Measurements from ENCODE around the gene KIF24.
"Not testable (repeated sequence)": the region's sequence is repeated elsewhere in the genome, so short reads cannot be mapped to it uniquely, and the experiment has no call there.

The KIF24 gene

DNA sequence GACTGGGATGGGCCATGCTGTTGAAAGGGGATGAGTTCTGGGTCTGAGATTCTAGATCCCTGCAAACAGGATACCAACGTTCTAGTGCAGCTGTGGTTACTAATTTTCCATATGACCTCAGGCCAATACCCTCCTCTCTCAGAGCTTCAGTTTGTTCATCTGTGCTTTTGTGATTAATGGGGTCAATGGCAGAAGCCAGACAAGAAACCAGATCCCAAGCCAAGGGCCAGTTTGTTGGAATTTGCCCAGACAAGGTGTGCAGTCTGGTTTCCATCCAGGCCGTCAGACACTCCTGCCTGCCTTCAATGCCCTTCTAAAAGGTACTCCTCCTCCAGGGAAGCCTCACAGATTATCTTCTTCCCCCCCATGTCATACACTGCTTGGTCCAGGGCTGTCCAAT, 36.2 kb upstream of the KIF24 start:
- no peak for DNase-seq

DNA sequence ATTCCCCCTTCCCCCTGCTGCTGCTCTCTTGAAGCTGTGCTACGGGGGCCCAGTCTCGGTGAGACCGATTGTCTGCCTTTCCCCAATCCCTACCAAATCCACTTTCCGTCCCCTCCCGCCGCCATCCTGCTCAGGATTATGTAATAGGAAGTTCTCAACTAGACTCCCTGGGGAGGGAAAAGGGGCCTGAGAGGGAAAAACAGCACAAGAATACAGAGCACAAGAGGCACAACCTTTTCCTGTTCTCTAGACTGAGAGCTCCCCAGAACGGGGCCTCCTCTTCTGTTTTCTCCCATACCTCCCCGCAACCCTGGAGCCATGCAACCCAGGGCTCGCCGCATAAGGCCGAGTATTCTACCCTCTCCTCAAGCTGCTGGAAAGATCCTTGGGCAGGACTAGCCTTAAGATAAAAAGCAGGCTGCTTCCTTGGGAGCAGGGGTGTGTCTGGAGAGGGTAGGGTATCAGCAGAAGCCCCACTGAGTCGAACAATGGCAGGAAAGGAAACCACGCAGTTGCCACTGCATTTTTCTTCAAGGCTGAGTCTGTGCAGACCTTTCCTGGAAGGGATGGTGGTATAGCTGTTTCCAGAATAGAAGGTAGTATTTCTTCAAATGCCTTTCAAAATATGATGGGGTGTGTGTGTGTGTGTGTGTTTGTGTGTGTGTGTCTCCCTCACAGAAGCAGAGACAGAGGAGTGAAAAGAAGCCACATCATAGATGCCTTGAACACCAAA, 34.7 kb upstream of the KIF24 start:
- no peak for DNase-seq

DNA sequence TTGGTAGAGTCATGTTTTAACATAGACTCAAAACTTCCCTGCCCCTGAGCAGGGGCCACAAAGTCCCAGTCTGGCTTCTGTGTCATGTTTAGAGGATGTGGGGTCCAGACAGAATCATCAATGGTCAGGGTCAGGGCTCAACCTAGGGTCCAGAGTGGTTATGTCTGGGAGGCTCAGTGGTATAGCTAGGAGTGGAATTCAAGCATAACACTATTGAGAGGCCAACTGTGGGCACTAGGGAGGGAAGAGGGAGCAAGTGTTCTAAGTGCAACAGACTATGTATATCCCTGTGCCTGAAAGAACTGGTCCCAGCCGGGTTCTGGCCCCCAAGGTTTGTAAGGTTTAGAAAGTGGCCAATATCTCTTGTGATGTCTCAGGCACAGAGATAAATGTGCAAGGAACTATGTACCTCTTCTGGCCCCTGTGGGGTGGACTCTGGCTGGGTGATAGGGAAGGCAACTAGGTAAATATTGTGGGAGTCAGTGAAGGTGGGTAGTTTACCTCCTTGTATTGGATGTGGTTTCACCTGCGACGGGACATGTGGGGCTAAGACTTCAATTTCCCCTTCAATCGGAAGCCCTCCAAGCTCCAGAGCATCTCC, 33.6 kb upstream of the KIF24 start:
- no peak for DNase-seq

DNA sequence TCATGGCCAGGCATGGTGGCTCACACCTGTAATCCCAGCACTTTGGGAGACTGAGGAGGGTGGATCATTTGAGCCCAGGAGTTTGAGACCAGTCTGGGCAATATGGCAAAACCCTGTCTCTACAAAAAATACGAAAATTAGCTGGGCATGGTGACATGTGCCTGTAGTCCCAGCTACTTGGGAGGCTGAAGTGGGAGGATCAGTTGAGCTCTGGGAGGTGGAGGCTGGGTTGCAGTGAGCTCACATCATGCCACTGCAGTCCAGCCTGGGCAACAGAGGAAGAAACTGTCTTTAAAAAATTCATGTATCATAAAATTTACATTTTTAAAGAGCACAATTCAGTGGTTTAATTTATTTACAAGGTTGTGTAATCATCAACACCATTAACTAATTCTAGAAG, 23.9 kb upstream of the KIF24 start:
- DNase-seq, result not testable (repeated sequence)

DNA sequence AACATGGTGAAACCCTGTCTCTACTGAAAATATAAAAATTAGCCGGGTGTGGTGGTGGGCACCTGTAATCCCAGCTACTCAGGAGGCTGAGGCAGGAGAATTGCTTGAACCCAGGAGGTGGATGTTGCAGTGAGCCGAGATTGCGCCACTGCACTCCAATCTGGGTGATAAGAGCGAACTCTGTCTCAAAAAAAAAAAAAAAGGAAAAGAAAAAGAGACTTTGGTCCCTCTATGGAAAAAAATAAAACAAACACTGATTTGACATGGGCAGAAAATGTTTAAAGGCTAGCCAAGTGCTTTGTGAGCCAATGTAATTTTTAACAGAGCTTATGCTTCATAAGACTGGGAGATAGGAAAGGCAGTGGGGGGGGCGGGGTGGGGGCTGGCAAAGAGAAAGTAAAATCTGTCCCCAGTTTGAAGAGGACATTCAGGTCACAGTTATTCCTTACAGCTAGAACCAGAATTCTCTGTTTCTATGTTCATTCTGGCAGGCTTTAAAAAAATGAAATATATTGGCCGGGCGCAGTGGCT, 23.1 kb upstream of the KIF24 start:
- not testable (repeated sequence) for DNase-seq

DNA sequence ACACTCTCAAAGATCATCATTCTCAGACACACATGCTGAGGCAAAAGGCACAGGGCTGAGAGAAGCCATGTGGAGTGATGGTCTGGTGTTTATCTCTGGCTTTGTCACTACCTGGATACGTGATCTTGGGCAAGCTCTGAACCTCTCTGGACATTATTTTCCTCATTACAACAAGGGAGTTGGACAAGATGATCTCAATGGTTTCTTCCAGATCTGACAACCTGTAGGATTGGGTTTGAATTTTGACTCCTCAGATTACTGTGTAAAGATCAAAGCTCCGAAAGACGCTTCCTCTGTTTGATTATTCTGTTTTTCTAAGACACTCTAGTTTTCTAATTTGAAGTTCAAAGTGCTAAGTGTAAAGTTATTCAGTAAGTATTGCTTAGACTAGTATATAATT, 20.3 kb upstream of the KIF24 start:
- no peak for DNase-seq

DNA sequence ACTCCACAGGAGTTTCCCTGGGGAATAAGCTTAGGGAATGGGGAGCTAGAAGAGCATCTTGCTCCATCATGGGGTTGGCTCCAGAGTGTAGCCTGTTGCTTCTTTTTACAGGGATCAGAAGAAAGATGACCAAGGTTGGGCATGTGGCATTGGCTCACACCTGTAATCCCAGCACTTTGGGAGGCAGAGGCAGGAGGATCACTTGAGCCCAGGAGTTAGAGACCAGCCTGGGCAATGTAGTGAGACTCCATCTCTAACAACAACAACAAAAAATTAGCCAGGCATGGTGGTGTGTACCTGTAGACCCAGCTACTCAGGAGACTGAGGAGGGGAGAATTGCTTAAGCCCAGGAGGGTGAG, 18.7 kb upstream of the KIF24 start:
- no peak for DNase-seq

DNA sequence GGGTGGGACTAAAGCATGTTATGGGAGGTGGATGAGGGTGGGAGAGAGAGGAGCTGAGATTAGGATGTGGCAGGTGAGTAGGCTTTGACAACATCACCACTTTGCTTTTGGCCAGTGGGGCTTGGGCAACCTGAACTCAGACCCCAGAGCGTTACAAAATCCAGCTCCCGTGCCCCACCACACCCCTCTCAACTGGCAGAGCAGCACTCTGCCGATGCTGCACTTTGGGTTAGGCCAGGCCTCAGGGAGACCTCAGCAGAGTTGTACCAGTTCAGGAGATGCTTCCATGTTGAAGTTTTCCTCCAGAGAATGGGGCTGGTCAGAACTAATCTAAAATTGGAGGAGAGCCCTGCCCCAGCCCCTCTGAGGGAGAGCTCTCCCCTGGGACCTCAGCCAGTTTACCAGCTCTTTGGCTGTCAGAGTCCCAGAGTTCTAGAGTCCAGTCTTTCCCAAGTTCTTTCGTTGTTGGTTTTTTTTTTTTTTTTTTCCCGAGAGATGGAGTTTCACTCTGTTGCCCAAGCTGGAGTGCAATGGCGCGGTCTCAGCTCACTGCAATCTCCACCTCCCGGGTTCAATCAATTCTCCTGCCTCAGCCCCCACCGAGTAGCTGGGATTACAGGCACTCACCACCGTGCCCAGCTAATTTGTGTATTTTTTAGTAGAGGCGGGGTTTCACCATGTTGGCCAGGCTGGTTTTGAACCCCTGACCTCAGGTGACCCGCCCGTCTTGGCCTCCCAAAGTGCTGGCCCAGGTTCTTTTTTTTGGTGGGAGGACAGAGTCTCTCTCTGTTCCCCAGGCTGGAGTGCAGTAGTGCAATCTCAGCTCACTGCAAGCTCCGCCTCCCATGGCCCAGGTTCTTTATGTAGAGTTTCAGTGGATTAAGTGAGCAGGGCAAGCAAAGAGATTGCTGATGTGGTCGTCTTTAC, 18.1 kb upstream of the KIF24 start:
- DNase-seq, result no peak

DNA sequence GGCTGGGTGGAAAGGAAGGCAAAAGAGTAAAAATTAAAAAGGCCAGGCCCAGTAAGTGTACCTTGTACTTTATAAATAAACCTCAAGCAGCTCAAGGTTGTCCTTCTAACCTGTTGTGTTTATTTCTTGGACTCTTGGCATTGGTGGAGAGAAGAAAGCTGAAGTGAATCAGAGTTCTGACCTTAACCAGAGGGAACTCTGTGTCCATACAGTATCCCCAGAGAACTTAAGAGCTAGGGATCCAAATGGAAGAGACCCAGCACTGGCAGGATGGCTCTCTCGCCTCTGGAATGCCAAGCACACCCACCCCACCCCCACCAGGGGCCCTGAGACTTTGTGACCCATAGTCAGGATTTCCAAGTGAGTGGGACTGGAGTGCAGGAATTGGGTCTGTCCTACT, 14.5 kb upstream of the KIF24 start:
- no peak for DNase-seq

DNA sequence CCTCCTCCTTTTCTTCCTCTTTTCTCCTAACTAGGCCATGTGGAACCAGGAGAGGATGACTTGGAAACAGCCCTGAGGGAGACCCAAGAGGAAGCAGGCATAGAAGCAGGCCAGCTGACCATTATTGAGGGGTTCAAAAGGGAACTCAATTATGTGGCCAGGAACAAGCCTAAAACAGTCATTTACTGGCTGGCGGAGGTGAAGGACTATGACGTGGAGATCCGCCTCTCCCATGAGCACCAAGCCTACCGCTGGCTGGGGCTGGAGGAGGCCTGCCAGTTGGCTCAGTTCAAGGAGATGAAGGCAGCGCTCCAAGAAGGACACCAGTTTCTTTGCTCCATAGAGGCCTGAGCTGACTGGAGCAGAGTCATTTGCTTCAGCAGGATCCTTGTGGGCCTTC, 14.0 kb upstream of the KIF24 start:
- DNase-seq, result no peak

DNA sequence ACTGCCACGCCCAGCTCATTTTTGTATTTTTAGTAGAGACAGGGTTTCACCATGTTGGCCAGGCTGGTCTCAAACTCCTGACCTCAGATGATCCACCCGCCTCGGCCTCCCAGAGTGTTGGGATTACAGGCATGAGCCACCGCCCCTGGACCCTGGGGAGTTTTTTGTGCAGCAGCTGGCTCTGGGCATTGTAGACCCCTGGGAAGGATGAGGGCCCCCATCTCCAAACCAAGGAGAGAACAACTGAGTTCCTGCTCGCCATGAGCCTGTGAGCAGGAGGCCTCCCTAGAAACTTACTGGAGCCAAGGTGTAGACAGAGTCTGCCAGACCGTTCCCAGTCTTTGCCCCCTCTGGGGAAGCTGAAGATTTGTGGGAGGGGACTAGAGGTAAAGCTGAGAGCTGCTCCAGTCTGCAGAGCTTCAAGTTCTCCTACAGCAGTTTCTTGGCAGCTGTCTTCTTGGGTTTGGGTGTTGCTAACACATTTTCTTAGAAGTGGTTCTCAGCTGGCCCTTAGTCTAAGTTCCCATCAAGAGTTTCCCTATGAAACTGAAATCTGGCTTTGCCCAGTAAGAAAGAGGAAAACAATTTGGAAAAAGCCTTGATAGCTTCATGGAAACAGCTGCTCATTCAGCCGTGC, 12.7 kb upstream of the KIF24 start:
- DNase-seq, result no peak

DNA sequence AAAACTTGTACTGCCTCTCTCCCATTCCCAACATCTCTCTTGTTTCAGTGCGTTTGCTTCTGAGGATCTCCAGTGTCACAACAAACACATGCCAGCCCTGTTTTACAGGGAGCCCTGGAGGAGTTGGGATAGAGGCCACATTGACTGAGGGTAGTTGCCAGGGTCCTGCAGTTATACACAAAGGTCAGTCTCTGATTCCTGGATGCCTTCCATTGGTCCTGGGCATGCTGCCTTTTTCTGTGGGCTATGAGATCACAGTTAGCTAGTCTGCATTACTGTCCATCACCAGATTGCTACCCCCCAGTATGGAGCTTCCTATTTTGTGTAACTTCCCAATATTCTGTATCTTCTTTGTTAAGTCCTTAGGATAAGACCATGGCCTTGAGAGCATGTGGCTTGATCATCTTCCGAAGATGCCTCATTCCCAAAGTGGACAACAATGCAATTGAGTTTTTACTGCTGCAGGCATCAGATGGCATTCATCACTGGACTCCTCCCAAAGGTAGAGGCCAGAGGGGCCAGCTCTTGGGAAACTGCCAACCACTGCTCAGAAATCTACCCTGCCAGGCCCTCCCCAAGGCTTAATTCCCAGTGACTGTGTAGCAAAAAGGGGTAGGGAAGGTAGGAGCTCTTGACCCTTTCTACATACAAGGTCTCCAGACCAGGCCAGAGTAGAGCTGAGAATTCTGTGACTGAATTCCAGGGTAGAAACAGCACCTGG, 9.8 kb upstream of the KIF24 start:
- DNase-seq, result no peak

DNA sequence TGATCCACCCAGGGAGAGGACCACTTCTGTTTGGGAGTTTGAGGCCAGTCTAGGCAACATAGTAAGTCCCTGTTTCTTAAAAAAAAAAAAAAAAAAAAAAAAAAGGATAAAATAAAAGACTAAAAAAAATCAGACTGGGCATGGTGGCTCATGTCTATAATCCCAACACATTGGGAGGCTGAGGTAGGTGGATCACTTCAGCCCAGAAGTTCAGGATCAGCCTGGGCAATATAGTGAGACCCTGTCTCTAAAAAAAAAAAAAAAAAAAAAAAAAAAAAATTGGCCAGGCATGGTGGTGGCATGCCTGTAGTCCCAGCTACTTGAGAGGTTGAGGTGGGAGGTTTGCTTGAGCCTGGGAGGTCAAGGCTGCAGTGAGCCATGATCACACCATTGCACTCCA, 9.0 kb upstream of the KIF24 start:
- DNase-seq, result not testable (repeated sequence)

DNA sequence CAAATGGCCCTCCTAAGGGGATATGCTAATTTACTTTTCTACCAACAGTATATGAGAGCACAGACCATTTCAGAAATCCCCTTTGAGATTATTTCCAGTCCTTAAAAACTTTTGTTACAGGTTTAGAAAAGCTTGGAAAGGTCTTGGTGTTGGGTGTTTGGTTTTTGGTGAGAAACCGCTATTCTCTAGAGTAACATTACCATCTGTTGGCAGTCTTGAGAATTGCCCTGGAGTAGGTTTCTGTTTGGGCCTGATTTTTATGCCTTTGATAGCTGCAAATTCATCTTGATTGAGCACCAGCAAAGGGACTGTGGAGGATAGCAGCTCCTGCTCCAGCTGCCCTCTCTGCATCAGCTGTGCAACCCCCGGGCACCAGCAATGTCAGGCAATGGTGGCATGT, 8.3 kb upstream of the KIF24 start:
- DNase-seq, result no peak

DNA sequence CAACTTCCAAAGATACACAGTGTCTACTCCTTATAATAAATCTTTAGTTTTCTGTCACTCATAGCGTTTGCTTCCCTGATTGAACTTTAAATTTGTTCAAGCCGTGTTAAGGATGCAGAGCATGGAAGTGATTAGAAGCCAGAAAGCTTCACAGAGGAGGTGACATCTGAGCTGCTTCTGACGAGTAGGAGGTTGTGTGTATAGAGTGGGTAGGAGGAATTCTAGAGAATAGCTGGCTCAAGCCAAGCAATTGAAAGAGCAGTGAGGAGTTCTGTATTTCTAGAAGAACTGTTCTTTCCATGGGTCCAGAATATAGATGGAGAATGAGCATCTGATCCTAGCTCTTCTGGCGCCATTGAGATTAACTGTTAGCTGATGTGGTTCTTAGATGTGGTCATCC, 6.3 kb upstream of the KIF24 start:
- DNase-seq, result no peak

DNA sequence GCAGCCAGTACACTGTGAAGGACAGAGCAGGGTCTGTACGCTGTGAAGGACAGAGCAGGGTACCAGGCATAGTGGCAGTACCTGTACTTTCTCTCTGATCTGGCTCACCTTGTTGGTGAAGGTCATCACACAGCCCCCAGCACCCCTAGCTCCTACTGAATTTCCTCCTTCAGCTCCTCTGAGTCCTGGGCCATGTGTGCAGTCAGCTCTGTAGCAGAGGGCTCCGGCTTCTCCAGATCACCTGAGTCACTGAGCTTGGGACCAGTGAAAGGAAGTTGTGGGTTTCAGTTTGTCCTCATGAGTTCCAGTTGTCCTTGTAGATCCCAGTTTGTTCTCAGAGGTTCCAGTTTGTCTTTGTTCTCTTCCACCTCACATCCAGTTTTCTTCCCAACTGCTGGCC, 5.8 kb upstream of the KIF24 start:
- no peak for DNase-seq

DNA sequence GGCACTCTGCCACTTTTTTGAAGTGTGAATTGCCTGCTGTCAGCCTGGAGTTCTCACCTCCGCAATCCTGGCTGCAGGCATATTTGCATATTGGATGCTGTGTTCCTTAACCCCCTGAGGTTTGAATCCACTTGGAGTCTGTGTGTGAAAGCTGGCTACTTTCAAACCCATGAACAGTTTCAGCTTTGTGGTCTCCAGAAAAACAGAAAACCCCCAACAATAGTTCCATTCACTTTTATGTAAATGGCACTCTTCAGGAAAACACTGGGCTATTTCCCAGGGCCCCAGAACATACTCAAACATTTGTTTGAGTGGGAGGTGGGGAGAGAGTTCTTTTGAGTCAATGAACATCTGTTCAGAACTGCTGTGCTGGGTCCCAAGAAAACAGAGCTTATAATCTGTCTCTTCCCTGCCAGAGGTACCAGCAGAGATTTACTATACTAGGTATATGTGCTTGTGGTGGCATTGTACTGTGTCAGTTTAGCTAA, 5.3 kb upstream of the KIF24 start:
- DNase-seq, result no peak

DNA sequence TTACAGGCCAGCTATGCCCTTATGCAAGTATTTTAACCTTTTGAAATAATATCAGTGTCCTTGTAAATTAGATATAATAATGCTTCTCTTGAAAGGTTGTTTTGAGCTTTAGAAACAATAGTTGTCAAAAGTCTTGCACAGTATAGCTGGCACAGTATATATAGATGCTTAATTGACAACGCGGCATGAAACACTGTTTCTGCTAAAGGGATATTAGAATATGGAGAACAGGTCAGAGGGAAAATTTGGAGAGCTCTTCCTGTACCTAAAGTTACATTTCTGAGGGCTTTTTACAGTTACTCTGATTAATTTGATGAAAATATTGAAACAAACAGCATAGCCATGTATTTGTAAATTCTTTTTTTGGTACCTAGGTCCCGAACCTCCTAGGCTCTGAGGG, 4.8 kb upstream of the KIF24 start:
- no peak for DNase-seq

DNA sequence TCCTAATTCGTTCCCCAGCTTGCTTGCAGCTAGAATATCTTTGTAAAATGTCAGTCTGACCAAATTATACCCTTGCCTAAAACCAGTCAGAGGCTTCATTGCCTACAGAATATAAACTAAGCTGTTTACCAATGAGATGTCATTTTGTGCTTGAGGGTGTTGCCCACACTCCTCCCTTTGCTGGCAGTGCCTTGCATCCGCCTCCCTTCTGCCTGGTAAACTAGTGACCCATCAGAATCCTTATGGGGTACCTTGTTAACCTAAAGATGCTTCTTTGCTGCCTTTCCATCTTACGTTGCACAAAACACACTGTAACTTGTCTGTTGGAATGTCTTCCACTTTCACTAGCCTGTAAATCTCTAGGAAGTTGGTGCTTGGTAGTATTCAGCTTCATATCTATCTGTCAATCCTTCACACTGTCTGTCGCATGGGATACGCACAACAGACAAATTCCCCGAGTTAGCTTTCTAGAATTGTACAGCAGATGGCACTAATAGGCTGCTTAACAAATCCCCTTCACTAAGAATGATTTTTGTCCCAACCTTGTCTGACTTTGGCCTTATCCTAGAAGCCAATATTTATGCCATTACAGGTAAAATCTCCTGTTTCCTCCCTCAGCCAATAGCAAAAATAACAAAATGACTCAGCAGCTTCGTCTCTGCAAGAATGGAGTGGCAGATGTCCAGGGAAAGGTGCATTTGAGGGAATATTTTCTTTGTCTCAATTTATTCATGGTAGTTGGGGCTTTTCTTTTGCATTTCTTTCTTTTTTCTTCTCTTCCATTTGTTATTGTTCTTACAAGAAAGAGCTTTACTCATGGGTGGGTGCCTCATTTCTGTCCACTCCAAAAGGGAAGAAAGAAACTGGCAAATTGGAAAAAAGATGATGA, 3.3 kb upstream of the KIF24 start:
- DNase-seq, result no peak

DNA sequence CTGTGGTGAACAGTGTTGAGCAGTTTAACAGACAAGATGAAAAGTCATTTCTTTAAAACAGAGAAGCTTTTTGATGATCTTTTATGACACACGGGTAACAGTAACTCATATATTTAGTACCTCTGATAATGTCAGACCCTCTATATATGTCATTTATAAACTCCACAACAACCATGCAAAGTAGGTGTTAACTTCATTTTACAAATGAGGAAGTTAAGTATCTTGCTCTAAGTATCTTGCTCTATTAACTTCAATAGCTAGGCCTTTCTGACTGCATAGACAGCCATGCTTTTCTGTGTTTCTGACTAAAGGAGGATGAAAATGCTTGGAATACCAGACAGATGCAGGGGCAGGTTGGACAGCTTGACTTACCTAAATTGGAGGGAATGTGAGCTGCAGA, 2.1 kb upstream of the KIF24 start:
- DNase-seq, result no peak

DNA sequence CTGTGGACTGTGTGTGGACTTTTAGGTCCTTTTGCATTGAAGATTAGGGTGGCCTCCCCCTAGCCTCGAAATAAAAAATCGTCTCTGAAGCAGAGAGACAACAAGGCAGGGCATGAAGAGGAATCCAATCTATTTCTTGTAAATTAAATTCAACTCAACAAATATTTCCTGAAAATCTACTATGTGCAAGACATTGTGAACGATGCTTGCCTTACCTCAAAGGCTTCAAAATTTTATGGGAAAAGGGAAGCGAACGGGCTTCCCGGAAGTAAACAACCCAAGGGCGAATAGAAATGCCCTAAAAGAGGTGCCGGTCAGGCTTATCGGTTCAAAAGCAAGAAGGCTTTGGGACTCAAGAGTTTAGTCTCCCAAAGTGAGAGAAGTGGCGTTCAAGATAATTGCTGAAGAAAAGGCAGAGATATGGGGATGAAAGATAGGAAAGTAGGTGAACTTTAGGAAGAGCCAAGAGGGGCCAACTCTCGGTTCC, 525 bp downstream of the KIF24 start:
- no peak for DNase-seq
